Transverse colon (tissue), 4 donors: ENCODE results near the gene SETD1B. TPM values are rescaled to one million over a fixed set of nuclear protein-coding genes. Genes with fewer than 3 reads are reported as not detected.

Experiments used
- DNase-seq: peaks from one replicate; pipeline ENCODE4 v3.0.0-alpha.2; 2019
- H3K27ac ChIP-seq, 4 donors: fragments of 200-600 bp; sonication (generic); 2 replicates each; pipeline ENCODE4 v1.5.1; 2016 to 2018; ENCODE audit warnings: inconsistent platforms in 4 of 4
- H3K27me3 ChIP-seq: fragments of 200-600 bp; sonication (generic); 2 replicates; pipeline ENCODE4 v1.5.1; 2017; ENCODE audit warnings: inconsistent platforms
- H3K36me3 ChIP-seq, 4 donors: fragments of 200-600 bp; sonication (generic); 2 replicates each; pipeline ENCODE4 v1.5.1; 2017 to 2019; ENCODE audit warnings: inconsistent platforms in 4 of 4
- H3K4me1 ChIP-seq, 4 donors: fragments of 200-600 bp; sonication (generic); 2 replicates each; pipeline ENCODE4 v1.5.1; 2017 to 2020; ENCODE audit warnings: inconsistent platforms in 4 of 4
- H3K4me3 ChIP-seq, 4 donors: fragments of 200-600 bp; sonication (generic); 1 replicate in 1 of 4; 2 replicates in 3 of 4; pipeline versions ENCODE4 v1.5.1 to v1.6.1; 2017 to 2019; ENCODE audit warnings: inconsistent platforms in 4 of 4
- H3K9me3 ChIP-seq, 2 donors: fragments of 200-600 bp; sonication (generic); 2 replicates each; pipeline ENCODE4 v1.5.1; 2017 to 2019; ENCODE audit warnings: inconsistent platforms in 2 of 2
- CTCF ChIP-seq, 5 experiments: fragments of 200-600 bp in 3 of 5; fragments of 450-650 bp in 2 of 5; sonication (generic) in 3 of 5; IDR thresholded peaks; 1 replicate in 2 of 5; 2 replicates in 3 of 5; pipeline ENCODE4 v1.5.1; 2016 to 2017; ENCODE audit warnings: antibody characterized with exemption in 5 of 5, inconsistent platforms in 3 of 5, mild to moderate bottlenecking in 2 of 5, moderate library complexity in 1 of 5
- EP300 ChIP-seq: sonication (generic); formaldehyde crosslinking; IDR thresholded peaks from one replicate; pipeline ENCODE4 v1.6.1; 2017; ENCODE audit warnings: antibody characterized with exemption, low read depth
- POLR2A ChIP-seq: fragments of 450-650 bp; IDR thresholded peaks from one replicate; pipeline ENCODE4 v1.6.1; 2016; ENCODE audit warnings: antibody characterized with exemption, mild to moderate bottlenecking, moderate library complexity
- POLR2AphosphoS5 ChIP-seq, 3 donors: sonication (generic); formaldehyde crosslinking; IDR thresholded peaks; one replicate each; pipeline ENCODE4 v1.6.1; 2016; ENCODE audit warnings: antibody characterized with exemption in 3 of 3
- WGBS, 2 donors: methylation state at CpG; one replicate each; pipeline ENCODE4 v1.1.5; 2018; ENCODE audit warnings: low coverage in 1 of 2; 5-methylcytosine and 5-hydroxymethylcytosine counted together
- in situ Hi-C, 4 donors: fragments of 200-750 bp; cut with MboI; loops; one replicate each; pipeline versions ENCODE4 v1.15.0 to v1.15.1; 2017; ENCODE audit warnings: low sequenced_read_pairs in 3 of 4, low pct_ligation_motif_present in 1 of 4, low pct_unique_long_range_greater_than_20kb in 1 of 4
- intact Hi-C: fragments of 100-400 bp; cut with DNase I; formaldehyde crosslinking; loops from one replicate; pipeline ENCODE4 v1.15.1; 2023; ENCODE audit warnings: low total_unique reads
- total RNA-seq, 4 donors: library from RNA; depleted of rRNA; stranded (reverse); fragments of >200 nt; gene quantifications; one replicate each; pipeline ENCODE4 v1.1.0, GENCODE V29; 2016

SETD1B gene
- total RNA-seq, 4 donors from 2014 or later: 13.4 to 39.6 (median 15.2) TPM

GRCh38 chr12:121767525-121768016, 36.2 kb upstream of the SETD1B start:
- WGBS, 2 donors: 40 to 65% methylated on average over 1 to 10 of the region's 10 CpGs
- no peaks in the 10 kb centered on the region for H3K36me3 ChIP-seq
- DNase-seq: no peak

GRCh38 chr12:121769297-121769830, 34.4 kb upstream of the SETD1B start:
- H3K27me3 ChIP-seq: no peaks in the 10 kb centered on the region
- intact Hi-C loops: no loop called here
- WGBS, 2 donors: 33 to 83% methylated on average over 2 to 9 of the region's 9 CpGs
- TF ChIP-seq POLR2AphosphoS5 (IDR thresholded peaks at IDR 0.05) (no peak), POLR2A (no peak), EP300 (no peak), CTCF (IDR thresholded peaks at IDR 0.05) (no peak)
- no peaks in the 10 kb centered on the region for H3K9me3 ChIP-seq
- in situ Hi-C loops: loop anchor here in 1 of 4 donors (10.0 kb wide), 1 partner anchor 65 kb away; no protein-coding TSS in a partner anchor
- no peak for DNase-seq
- H3K4me1 ChIP-seq: peaks cover 0 to 21% (median 10%) of the 10 kb centered on the region in 4 donors
- H3K27ac ChIP-seq: no peak overlapping the region
- no peak overlapping the region for H3K4me3 ChIP-seq
- no peaks in the 10 kb centered on the region for H3K36me3 ChIP-seq

More at GRCh38 chr12:121767525-121768016, 36.2 kb upstream of the SETD1B start:
- intact Hi-C loops: no loop called here
- in situ Hi-C loops: loop anchor here in 1 of 4 donors (10.0 kb wide), 1 partner anchor 63 kb away; no protein-coding TSS in a partner anchor
- Histone ChIP-seq H3K9me3 (no peaks in the 10 kb centered on the region), H3K27me3 (no peaks in the 10 kb centered on the region), H3K4me3 (no peak overlapping the region), H3K4me1 (peaks cover 0 to 15% (median 4%) of the 10 kb centered on the region in 4 donors), H3K27ac (peak overlapping the region in 3 of 4 donors; percentile 34 to 68 (median 60))
- TF ChIP-seq EP300 (no peak), CTCF (IDR thresholded peaks at IDR 0.05) (no peak), POLR2A (no peak), POLR2AphosphoS5 (IDR thresholded peaks at IDR 0.05) (no peak)

- no peaks in the 10 kb centered on the region for H3K9me3 ChIP-seq
- no peak overlapping the region for H3K4me3 ChIP-seq
- in situ Hi-C loops: loop anchor here in 3 of 4 donors (5.0 to 10.0 kb wide), 2 partner anchors 65 to 73 kb away; no protein-coding TSS in a partner anchor
- peak; percentile 44 for DNase-seq
- no peak overlapping the region for H3K27ac ChIP-seq
- no peaks in the 10 kb centered on the region for H3K27me3 ChIP-seq
- intact Hi-C loops: no loop called here
- no peaks in the 10 kb centered on the region for H3K36me3 ChIP-seq
- no peak for TF ChIP-seq CTCF (IDR thresholded peaks at IDR 0.05)
- 76% methylated on average over 11 of the region's 11 CpGs; no CpG with 5 or more reads in 1 of the 2 donors for WGBS, 2 donors
- peaks cover 0 to 21% (median 10%) of the 10 kb centered on the region in 4 donors for H3K4me1 ChIP-seq
Observed at GRCh38 chr12:121769831-121770301, 33.9 kb upstream of the SETD1B start.

- in situ Hi-C loops (loop anchor here in 2 of 4 donors (5.0 to 10.0 kb wide), 2 partner anchors 66 to 73 kb away; no protein-coding TSS in a partner anchor), intact Hi-C loops (no loop called here)
- Histone ChIP-seq H3K9me3 (no peaks in the 10 kb centered on the region), H3K27ac (no peak overlapping the region), H3K4me1 (peaks cover 0 to 21% (median 10%) of the 10 kb centered on the region in 4 donors), H3K36me3 (no peaks in the 10 kb centered on the region), H3K4me3 (no peak overlapping the region), H3K27me3 (no peaks in the 10 kb centered on the region)
- WGBS, 2 donors: 71 to 90% methylated on average over 4 to 9 of the region's 9 CpGs
- DNase-seq: no peak
- no peak for TF ChIP-seq POLR2AphosphoS5 (IDR thresholded peaks at IDR 0.05)
- TF ChIP-seq EP300: no peak
- TF ChIP-seq POLR2A: no peak
- no peak for TF ChIP-seq CTCF (IDR thresholded peaks at IDR 0.05)
Observed at GRCh38 chr12:121770388-121770787, 33.4 kb upstream of the SETD1B start.
